K562 (cell line): ENCODE data around the gene LSM12. TPM values are rescaled to one million over a fixed set of nuclear protein-coding genes. Genes with fewer than 3 reads are reported as not detected.

Experiments
- BRF1 ChIP-seq: IDR thresholded peaks from 3 replicates; pipeline ENCODE4 v1.6.1; 2011; ENCODE audit warnings: borderline replicate concordance, mild to moderate bottlenecking; ENCODE audit not compliant: insufficient read length; ENCODE audit errors: extremely low read depth
- ETV6 ChIP-seq, 3 experiments: fragments of 150-350 bp in 1 of 3; sonication (generic) in 1 of 3; formaldehyde crosslinking in 1 of 3; IDR thresholded peaks; 2 replicates each; pipeline versions ENCODE4 v1.6.1 to v1.8.0; 2014 to 2022; ENCODE audit warnings: borderline replicate concordance in 2 of 3, low read depth in 2 of 3, antibody characterized with exemption in 1 of 3, low read length in 1 of 3, mild to moderate bottlenecking in 1 of 3, missing genetic modification reagents in 1 of 3
- JUN ChIP-seq, 2 experiments: sonication (generic) in 1 of 2; formaldehyde crosslinking in 1 of 2; IDR thresholded peaks; 2 replicates each; pipeline versions ENCODE4 v1.6.1 to v1.8.0; 2012 to 2022; ENCODE audit warnings: borderline replicate concordance in 2 of 2, mild to moderate bottlenecking in 2 of 2, improper control_type of control experiment in 1 of 2, low read depth in 1 of 2, low read length in 1 of 2, missing genetic modification reagents in 1 of 2
- JUND ChIP-seq, 2 experiments: IDR thresholded peaks; 2 replicates in 1 of 2; 3 replicates in 1 of 2; pipeline ENCODE4 v1.6.1; 2011; ENCODE audit warnings: borderline replicate concordance in 2 of 2, low read depth in 2 of 2, low read length in 2 of 2, improper control_type of control experiment in 1 of 2, missing biosample characterization in 1 of 2, missing genetic modification characterization in 1 of 2, missing genetic modification reagents in 1 of 2
- KLF6 ChIP-seq: fragments of 250-450 bp; sonication (Bioruptor Pico); IDR thresholded peaks from 2 replicates; pipeline ENCODE4 v1.4.0; 2020; ENCODE audit warnings: mild to moderate bottlenecking, moderate library complexity, borderline replicate concordance
- MEF2A ChIP-seq: IDR thresholded peaks from 2 replicates; pipeline ENCODE4 v1.6.1; 2011; ENCODE audit warnings: low read depth, mild to moderate bottlenecking, low read length, moderate library complexity; ENCODE audit not compliant: control insufficient read depth
- MYNN ChIP-seq, 2 experiments: sonication (generic); formaldehyde crosslinking in 1 of 2; IDR thresholded peaks; 2 replicates each; pipeline versions ENCODE4 v1.5.0 to v1.6.1; 2016 to 2020; ENCODE audit warnings: antibody characterized with exemption in 1 of 2, missing genetic modification reagents in 1 of 2
- NR4A1 ChIP-seq, 2 experiments: fragments of 250-450 bp in 1 of 2; fragments of 450-650 bp in 1 of 2; sonication (Bioruptor Pico) in 1 of 2; IDR thresholded peaks; 2 replicates each; pipeline versions ENCODE4 v1.4.0 to v1.6.1; 2016 to 2020; ENCODE audit warnings: mild to moderate bottlenecking in 2 of 2, missing compliant biosample characterization in 1 of 2, missing genetic modification characterization in 1 of 2, moderate library complexity in 1 of 2
- POLR2AphosphoS5 ChIP-seq: IDR thresholded peaks from 2 replicates; pipeline ENCODE4 v1.6.1; 2011; ENCODE audit warnings: mild to moderate bottlenecking, low read depth, low read length, moderate library complexity; ENCODE audit not compliant: control insufficient read depth, insufficient read depth
- POLR2G ChIP-seq: fragments of 200-400 bp; formaldehyde crosslinking; IDR thresholded peaks from 2 replicates; pipeline ENCODE4 v1.6.1; 2017; ENCODE audit warnings: low read depth, mild to moderate bottlenecking, antibody characterized with exemption, low read length, moderate library complexity
- RNF2 ChIP-seq: sonication (generic); IDR thresholded peaks from 2 replicates; pipeline ENCODE4 v1.6.1; 2016
- SREBF1 ChIP-seq: fragments of 150-350 bp; IDR thresholded peaks from 2 replicates; pipeline ENCODE4 v1.6.1; 2014; ENCODE audit warnings: antibody characterized with exemption, low read depth, low read length, borderline replicate concordance
- polyA plus RNA-seq, 8 experiments: library from polyadenylated mRNA; depleted of rRNA in 4 of 8; stranded (reverse) in 5 of 8; unstranded in 3 of 8; fragments of >200 nt; fragmentation: Nextera tagmentation in 2 of 8; fragmentation: Illumina TruSeq in 1 of 8; extraction: Ambion mirVana in 2 of 8; extraction: Trizol in 1 of 8; gene quantifications; 2 replicates each; pipeline versions ENCODE4 v1.2.1 to v1.2.3, GENCODE V29; 2011 to 2014; ENCODE audit warnings: inconsistent platforms in 1 of 8, missing spikeins in 1 of 8
- total RNA-seq, 7 experiments: library from RNA; depleted of rRNA in 6 of 7; stranded (reverse); fragments of >200 nt in 6 of 7; fragmentation: Illumina TruSeq in 2 of 7; extraction: Trizol in 2 of 7; gene quantifications; 2 replicates each; pipeline versions ENCODE4 v1.2.1 to v1.2.3, GENCODE V29; 2011 to 2021; ENCODE audit warnings: low replicate concordance in 1 of 7
- TF ChIP-seq, protein P1 (sequence below): fragments of 450-650 bp; IDR thresholded peaks from 2 replicates; pipeline ENCODE4 v1.6.1; 2017; ENCODE audit warnings: antibody characterized with exemption, mild to moderate bottlenecking
- TF ChIP-seq, protein P2 (sequence below), 2 experiments: fragments of 450-650 bp in 1 of 2; sonication (generic) in 1 of 2; formaldehyde crosslinking; conservative IDR thresholded peaks; 2 replicates each; pipeline versions ENCODE4 v1.4.0 to v1.8.1; 2020 to 2022; ENCODE audit warnings: mild to moderate bottlenecking in 1 of 2, missing genetic modification reagents in 1 of 2
- TF ChIP-seq, protein P3 (sequence below): fragments of 250-450 bp; sonication (Bioruptor Pico); IDR thresholded peaks from 2 replicates; pipeline ENCODE4 v1.4.0; 2020; ENCODE audit warnings: mild to moderate bottlenecking

LSM12 gene
- total and polyA plus RNA-seq, 9 of the 15 experiments (the other 6 are each of a cell fraction or from before 2014, with no cell fraction given), result 53.0 to 258 (median 89.3) TPM

DNA sequence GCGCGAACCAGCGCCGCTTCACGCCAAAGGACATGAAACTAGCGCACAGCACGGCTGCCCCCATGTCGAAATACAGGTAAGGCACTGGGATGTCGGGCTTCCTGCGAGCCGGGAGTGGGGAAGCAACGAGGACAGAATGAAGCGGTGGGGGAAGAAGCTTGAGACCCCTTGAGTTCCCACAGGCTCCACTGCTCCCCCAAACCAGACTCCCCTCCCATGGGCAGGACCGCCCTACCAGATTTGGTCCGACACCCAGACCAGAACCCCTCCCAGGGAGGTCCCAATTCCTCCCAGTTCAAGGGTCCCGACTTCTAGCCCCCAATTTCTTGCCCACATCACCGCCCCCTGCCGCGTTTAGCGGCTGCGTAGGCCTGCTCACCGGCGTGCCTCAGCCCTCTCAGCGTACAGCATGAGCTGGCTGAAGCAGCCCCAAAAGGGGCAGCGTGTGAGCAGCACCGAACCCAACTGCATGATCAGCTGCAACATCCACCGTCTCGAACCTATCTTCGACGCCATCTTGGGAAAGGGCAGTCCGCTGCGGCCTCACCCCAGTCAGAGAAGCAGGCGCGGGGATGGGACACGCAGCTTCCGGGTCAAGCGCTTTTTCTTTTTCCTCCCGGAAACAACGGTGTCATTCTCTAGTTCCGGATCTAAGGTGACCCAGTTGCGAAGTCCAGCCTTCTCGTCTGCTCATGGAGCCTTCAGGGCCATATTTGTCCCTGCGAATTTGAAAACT, 51.9 kb downstream of the LSM12 start, which contains the start of gene TMEM101 (continued):
- TF ChIP-seq, protein P1, sequence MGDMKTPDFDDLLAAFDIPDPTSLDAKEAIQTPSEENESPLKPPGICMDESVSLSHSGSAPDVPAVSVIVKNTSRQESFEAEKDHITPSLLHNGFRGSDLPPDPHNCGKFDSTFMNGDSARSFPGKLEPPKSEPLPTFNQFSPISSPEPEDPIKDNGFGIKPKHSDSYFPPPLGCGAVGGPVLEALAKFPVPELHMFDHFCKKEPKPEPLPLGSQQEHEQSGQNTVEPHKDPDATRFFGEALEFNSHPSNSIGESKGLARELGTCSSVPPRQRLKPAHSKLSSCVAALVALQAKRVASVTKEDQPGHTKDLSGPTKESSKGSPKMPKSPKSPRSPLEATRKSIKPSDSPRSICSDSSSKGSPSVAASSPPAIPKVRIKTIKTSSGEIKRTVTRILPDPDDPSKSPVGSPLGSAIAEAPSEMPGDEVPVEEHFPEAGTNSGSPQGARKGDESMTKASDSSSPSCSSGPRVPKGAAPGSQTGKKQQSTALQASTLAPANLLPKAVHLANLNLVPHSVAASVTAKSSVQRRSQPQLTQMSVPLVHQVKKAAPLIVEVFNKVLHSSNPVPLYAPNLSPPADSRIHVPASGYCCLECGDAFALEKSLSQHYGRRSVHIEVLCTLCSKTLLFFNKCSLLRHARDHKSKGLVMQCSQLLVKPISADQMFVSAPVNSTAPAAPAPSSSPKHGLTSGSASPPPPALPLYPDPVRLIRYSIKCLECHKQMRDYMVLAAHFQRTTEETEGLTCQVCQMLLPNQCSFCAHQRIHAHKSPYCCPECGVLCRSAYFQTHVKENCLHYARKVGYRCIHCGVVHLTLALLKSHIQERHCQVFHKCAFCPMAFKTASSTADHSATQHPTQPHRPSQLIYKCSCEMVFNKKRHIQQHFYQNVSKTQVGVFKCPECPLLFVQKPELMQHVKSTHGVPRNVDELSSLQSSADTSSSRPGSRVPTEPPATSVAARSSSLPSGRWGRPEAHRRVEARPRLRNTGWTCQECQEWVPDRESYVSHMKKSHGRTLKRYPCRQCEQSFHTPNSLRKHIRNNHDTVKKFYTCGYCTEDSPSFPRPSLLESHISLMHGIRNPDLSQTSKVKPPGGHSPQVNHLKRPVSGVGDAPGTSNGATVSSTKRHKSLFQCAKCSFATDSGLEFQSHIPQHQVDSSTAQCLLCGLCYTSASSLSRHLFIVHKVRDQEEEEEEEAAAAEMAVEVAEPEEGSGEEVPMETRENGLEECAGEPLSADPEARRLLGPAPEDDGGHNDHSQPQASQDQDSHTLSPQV, result 0 out of 2 replicates have a peak, but pooled peaks have one; percentile 23
- TF ChIP-seq NR4A1 (CRISPR knock-in tag; IDR thresholded peaks at IDR 0.05), result no peak
- peak; percentile 85 for TF ChIP-seq NR4A1 (tag; IDR thresholded peaks at IDR 0.05)
- TF ChIP-seq, protein P2, sequence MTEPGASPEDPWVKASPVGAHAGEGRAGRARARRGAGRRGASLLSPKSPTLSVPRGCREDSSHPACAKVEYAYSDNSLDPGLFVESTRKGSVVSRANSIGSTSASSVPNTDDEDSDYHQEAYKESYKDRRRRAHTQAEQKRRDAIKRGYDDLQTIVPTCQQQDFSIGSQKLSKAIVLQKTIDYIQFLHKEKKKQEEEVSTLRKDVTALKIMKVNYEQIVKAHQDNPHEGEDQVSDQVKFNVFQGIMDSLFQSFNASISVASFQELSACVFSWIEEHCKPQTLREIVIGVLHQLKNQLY (CRISPR knock-in tag; conservative IDR thresholded peaks at IDR 0.05), result no peak
- peak; percentile 36 to 77; a peak in 2 of 4 replicates for TF ChIP-seq ETV6 (IDR thresholded peaks at IDR 0.05; ENCODE audit: borderline replicate concordance in 1 of 2, low read depth in 2 of 2, low read length in 1 of 2)
- TF ChIP-seq ETV6 (CRISPR knock-in tag; IDR thresholded peaks at IDR 0.05; ENCODE audit: borderline replicate concordance), result no peak
- peak; percentile 77 for TF ChIP-seq POLR2AphosphoS5
- peak; percentile 89 for TF ChIP-seq POLR2G
- peak; percentile 73; the same call in 1 of the 2 replicates for TF ChIP-seq SREBF1
- TF ChIP-seq MYNN (IDR thresholded peaks at IDR 0.05), result 0 out of 2 replicates have a peak, but pooled peaks have one; percentile 22
- no peak for TF ChIP-seq MYNN (CRISPR knock-in tag; IDR thresholded peaks at IDR 0.05)
- TF ChIP-seq BRF1, result no peak
- peak; percentile 89 for TF ChIP-seq JUN (IDR thresholded peaks at IDR 0.05; ENCODE audit: borderline replicate concordance, low read depth, low read length)
- TF ChIP-seq JUN (CRISPR knock-in tag; IDR thresholded peaks at IDR 0.05; ENCODE audit: borderline replicate concordance), result no peak
- no peak; the same call in 1 of the 2 replicates for TF ChIP-seq KLF6 (CRISPR knock-in tag)
- peak; percentile 64; the same call in 1 of the 2 replicates for TF ChIP-seq MEF2A
- TF ChIP-seq, protein P3, sequence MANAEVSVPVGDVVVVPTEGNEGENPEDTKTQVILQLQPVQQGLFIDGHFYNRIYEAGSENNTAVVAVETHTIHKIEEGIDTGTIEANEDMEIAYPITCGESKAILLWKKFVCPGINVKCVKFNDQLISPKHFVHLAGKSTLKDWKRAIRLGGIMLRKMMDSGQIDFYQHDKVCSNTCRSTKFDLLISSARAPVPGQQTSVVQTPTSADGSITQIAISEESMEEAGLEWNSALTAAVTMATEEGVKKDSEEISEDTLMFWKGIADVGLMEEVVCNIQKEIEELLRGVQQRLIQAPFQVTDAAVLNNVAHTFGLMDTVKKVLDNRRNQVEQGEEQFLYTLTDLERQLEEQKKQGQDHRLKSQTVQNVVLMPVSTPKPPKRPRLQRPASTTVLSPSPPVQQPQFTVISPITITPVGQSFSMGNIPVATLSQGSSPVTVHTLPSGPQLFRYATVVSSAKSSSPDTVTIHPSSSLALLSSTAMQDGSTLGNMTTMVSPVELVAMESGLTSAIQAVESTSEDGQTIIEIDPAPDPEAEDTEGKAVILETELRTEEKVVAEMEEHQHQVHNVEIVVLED, result peak; percentile 76
- peak; percentile 80 for TF ChIP-seq JUND (IDR thresholded peaks at IDR 0.05; ENCODE audit: borderline replicate concordance, low read depth, low read length)
- peak; percentile 8; the same call in 1 of the 3 replicates for TF ChIP-seq JUND (tag; IDR thresholded peaks at IDR 0.05; ENCODE audit: borderline replicate concordance, low read depth, low read length)
- 0 out of 2 replicates have a peak, but pooled peaks have one; percentile 41 for TF ChIP-seq RNF2
